ENCODE results near the gene STKLD1.
A peak's percentile ranks its signal among the peaks of the same experiment; 100 is the strongest.

- TF ChIP-seq ZNF121 (CRISPR knock-in tag; conservative IDR thresholded peaks at IDR 0.05) = no peak
- peak; percentile 38 for TF ChIP-seq SIRT6 (IDR thresholded peaks at IDR 0.05; ENCODE audit: low read depth, low read length)
- TF ChIP-seq SRSF9 (IDR thresholded peaks at IDR 0.05; ENCODE audit: borderline replicate concordance, low read depth, low read length) = no peak
- TF ChIP-seq KAT8 (IDR thresholded peaks at IDR 0.05; ENCODE audit: low read depth) = no peak
- TF ChIP-seq NFYB (IDR thresholded peaks at IDR 0.05; ENCODE audit: extremely low read depth, insufficient read length) = no peak
- no peak for TF ChIP-seq TARDBP (IDR thresholded peaks at IDR 0.05)
- TF ChIP-seq SMC3 (conservative IDR thresholded peaks at IDR 0.05; ENCODE audit: insufficient read depth, low read depth, low read length) = no peak
- TF ChIP-seq CHD2 (IDR thresholded peaks at IDR 0.05; ENCODE audit: low read depth, low read length) = no peak
- no peak for TF ChIP-seq RAD51 (IDR thresholded peaks at IDR 0.05; ENCODE audit: borderline replicate concordance, low read depth)
- TF ChIP-seq MYC (IDR thresholded peaks at IDR 0.05; ENCODE audit: low read depth, low read length) = no peak
- TF ChIP-seq MYC (CRISPR knock-in tag; IDR thresholded peaks at IDR 0.05; ENCODE audit: borderline replicate concordance, low read depth) = no peak
These were observed 22.6 kb upstream of the STKLD1 start for GRCh38 chr9:133353548-133353947.

Data from K562 (cell line).